GM23248 (cell line): ENCODE results near the gene SPATS2L.

ENCODE experiments used
- EZH2 ChIP-seq: fragments of 200-600 bp; sonication (generic); IDR thresholded peaks from 2 replicates; pipeline ENCODE4 v1.6.1; 2018; ENCODE audit warnings: antibody characterized with exemption, mild to moderate bottlenecking; ENCODE audit not compliant: insufficient read depth, poor library complexity, severe bottlenecking
- EZH2phosphoT487 ChIP-seq: fragments of 200-600 bp; sonication (generic); IDR thresholded peaks from 2 replicates; pipeline ENCODE4 v1.6.1; 2018; ENCODE audit warnings: antibody characterized with exemption, moderate library complexity, mild to moderate bottlenecking, low read depth; ENCODE audit not compliant: insufficient read depth

DNA sequence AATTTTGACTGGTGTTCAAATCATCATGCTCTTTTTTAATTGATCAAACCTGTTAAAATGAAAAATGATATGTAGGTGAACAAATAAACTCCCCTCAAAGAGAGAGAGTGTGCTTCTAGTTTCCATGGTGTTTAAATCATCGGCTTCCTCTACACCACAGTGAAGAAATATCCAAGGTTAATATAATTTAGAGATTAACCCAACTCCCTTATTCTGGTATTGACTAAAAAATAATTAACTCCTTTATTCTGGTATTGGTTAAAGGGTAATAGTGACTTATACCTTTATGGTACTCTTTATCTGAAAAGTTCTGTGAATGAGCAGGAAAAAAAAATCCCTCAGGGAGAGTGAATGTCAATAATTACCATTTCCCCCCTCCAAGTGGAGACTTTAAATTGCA, 93.1 kb downstream of the SPATS2L start:
- TF ChIP-seq EZH2phosphoT487 (no peak), EZH2 (no peak)
